Activated naive CD4-positive, alpha-beta T cell treated with anti-CD3 and anti-CD28 coated beads, Interleukin-2, amount 50 U/mL, for 72 hours (primary cell): ENCODE data around the gene GTF2IRD2. TPM values are rescaled to one million over a fixed set of nuclear protein-coding genes. Genes with fewer than 3 reads are reported as not detected.
A peak's percentile ranks its signal among the peaks of the same experiment; 100 is the strongest.
"Not testable (repeated sequence)": the region's sequence is repeated elsewhere in the genome, so short reads cannot be mapped to it uniquely, and the experiment has no call there.

Experiments used
- ATAC-seq, 2 donors: fragments of 150-1000 bp; cut with Tn5 transposase; 2 replicates each; pipeline ENCODE4 v1.10.0; 2021; ENCODE audit warnings: mild to moderate bottlenecking in 2 of 2, moderate library complexity in 2 of 2
- DNase-seq, 2 donors: peaks; one replicate each; pipeline ENCODE4 v3.0.0; 2021 to 2022; ENCODE audit warnings: low spot score in 2 of 2
- H3K27ac Mint-ChIP-seq, 2 donors: one replicate each; pipeline ENCODE4 v1.8.0; 2022; ENCODE audit warnings: mild to moderate bottlenecking in 2 of 2, mixed read lengths in 2 of 2
- H3K36me3 Mint-ChIP-seq, 2 donors: one replicate each; pipeline ENCODE4 v1.8.0; 2022; ENCODE audit warnings: mixed read lengths in 2 of 2
- H3K9me3 Mint-ChIP-seq, 2 donors: one replicate each; pipeline ENCODE4 v1.8.0; 2022; ENCODE audit warnings: mixed read lengths in 2 of 2
- total RNA-seq, 2 donors: library from RNA; stranded (reverse); gene quantifications; one replicate each; pipeline ENCODE4 v1.2.3, GENCODE V29; 2022

GTF2IRD2 gene
- total RNA-seq, 2 donors from 2014 or later = 1.1 to 6.2 TPM

GRCh38 chr7:74798644-74799043 is 52.8 kb downstream of the GTF2IRD2 start:
- H3K9me3 Mint-ChIP-seq, DNase-seq, H3K36me3 Mint-ChIP-seq: not testable (repeated sequence)
- peak overlapping the region in 1 of 2 donors; percentile 60 for H3K27ac Mint-ChIP-seq
- peak; percentile 77 to 78 for ATAC-seq

GRCh38 chr7:74797848-74798622 is 53.4 kb downstream of the GTF2IRD2 start:
- ATAC-seq = peak in 1 of 2 donors; percentile 24
- H3K27ac Mint-ChIP-seq, H3K36me3 Mint-ChIP-seq, H3K9me3 Mint-ChIP-seq, DNase-seq: not testable (repeated sequence)

- not testable (repeated sequence) for DNase-seq, ATAC-seq, H3K36me3 Mint-ChIP-seq, H3K27ac Mint-ChIP-seq, H3K9me3 Mint-ChIP-seq
These were observed 62.1 kb downstream of the GTF2IRD2 start for GRCh38 chr7:74789200-74789736.

- H3K9me3 Mint-ChIP-seq, H3K36me3 Mint-ChIP-seq, H3K27ac Mint-ChIP-seq: not testable (repeated sequence)
- peak; percentile 93 to 94 for ATAC-seq
- DNase-seq = peak; percentile 98 to 99
These were observed 62.8 kb downstream of the GTF2IRD2 start for GRCh38 chr7:74788369-74789150.

GRCh38 chr7:74783595-74783994 is 67.8 kb downstream of the GTF2IRD2 start:
- H3K27ac Mint-ChIP-seq, DNase-seq, ATAC-seq: not testable (repeated sequence)

GRCh38 chr7:74781746-74782145 is 69.7 kb downstream of the GTF2IRD2 start:
- H3K9me3 Mint-ChIP-seq, DNase-seq, H3K27ac Mint-ChIP-seq, ATAC-seq, H3K36me3 Mint-ChIP-seq: not testable (repeated sequence)

More at GRCh38 chr7:74783595-74783994, 67.8 kb downstream of the GTF2IRD2 start:
- not testable (repeated sequence) for H3K9me3 Mint-ChIP-seq, H3K36me3 Mint-ChIP-seq

GRCh38 chr7:74779053-74779452 is 72.4 kb downstream of the GTF2IRD2 start:
- not testable (repeated sequence) for H3K9me3 Mint-ChIP-seq, H3K36me3 Mint-ChIP-seq, H3K27ac Mint-ChIP-seq, ATAC-seq, DNase-seq

GRCh38 chr7:74775111-74775510 is 76.3 kb downstream of the GTF2IRD2 start:
- H3K27ac Mint-ChIP-seq, DNase-seq, H3K36me3 Mint-ChIP-seq, H3K9me3 Mint-ChIP-seq: not testable (repeated sequence)
- ATAC-seq = peak; percentile 49 to 61

- not testable (repeated sequence) for H3K9me3 Mint-ChIP-seq, H3K36me3 Mint-ChIP-seq, H3K27ac Mint-ChIP-seq, DNase-seq, ATAC-seq
These were observed 77.3 kb downstream of the GTF2IRD2 start, which contains the start of gene NCF1 for GRCh38 chr7:74773760-74774750. TSS of gene NCF1 (plus strand) at chr7:74774011. CDS start at chr7:74774032, 21 bp downstream.

GRCh38 chr7:74772093-74772492 is 79.3 kb downstream of the GTF2IRD2 start:
- H3K36me3 Mint-ChIP-seq, H3K27ac Mint-ChIP-seq, DNase-seq, H3K9me3 Mint-ChIP-seq: not testable (repeated sequence)
- peak in 1 of 2 donors; percentile 27 for ATAC-seq

- not testable (repeated sequence) for DNase-seq, ATAC-seq, H3K9me3 Mint-ChIP-seq, H3K27ac Mint-ChIP-seq, H3K36me3 Mint-ChIP-seq
These were observed 81.3 kb downstream of the GTF2IRD2 start for GRCh38 chr7:74770062-74770461.

GRCh38 chr7:74766991-74767390 is 84.4 kb downstream of the GTF2IRD2 start:
- not testable (repeated sequence) for H3K9me3 Mint-ChIP-seq, ATAC-seq, DNase-seq, H3K36me3 Mint-ChIP-seq, H3K27ac Mint-ChIP-seq

- not testable (repeated sequence) for DNase-seq, H3K27ac Mint-ChIP-seq, H3K9me3 Mint-ChIP-seq, H3K36me3 Mint-ChIP-seq
- ATAC-seq = peak; percentile 25 to 47
These were observed 84.9 kb downstream of the GTF2IRD2 start for GRCh38 chr7:74766509-74766908.

- not testable (repeated sequence) for DNase-seq, H3K27ac Mint-ChIP-seq, H3K9me3 Mint-ChIP-seq, H3K36me3 Mint-ChIP-seq
- ATAC-seq = peak; percentile 49 to 91
These were observed 86.0 kb downstream of the GTF2IRD2 start for GRCh38 chr7:74765205-74765918.

- H3K9me3 Mint-ChIP-seq, H3K36me3 Mint-ChIP-seq, ATAC-seq, DNase-seq, H3K27ac Mint-ChIP-seq: not testable (repeated sequence)
These were observed 92.4 kb downstream of the GTF2IRD2 start for GRCh38 chr7:74758982-74759381.
